ENCODE measurements around the gene AUTS2.

The AUTS2 gene

DNA sequence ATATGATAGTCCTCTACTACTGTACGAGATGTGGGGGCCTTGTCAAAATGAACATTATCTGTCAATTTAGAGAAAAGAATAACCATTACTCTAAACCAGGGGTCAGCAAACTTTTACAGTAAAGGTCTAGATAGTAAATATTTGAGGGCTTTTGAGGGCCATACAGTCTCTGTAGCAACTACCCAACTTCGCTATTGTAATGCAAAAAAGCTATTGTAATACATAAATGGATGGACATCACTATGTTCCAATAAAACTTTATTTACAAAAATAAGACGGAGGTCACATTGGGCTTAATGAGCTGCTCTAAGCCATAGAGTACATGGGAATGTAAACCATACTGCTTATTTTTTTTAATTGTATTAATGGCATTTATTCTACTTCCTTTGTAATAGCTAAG lies 1055.9 kb downstream of the AUTS2 start (continued):
- TF ChIP-seq, protein P1, sequence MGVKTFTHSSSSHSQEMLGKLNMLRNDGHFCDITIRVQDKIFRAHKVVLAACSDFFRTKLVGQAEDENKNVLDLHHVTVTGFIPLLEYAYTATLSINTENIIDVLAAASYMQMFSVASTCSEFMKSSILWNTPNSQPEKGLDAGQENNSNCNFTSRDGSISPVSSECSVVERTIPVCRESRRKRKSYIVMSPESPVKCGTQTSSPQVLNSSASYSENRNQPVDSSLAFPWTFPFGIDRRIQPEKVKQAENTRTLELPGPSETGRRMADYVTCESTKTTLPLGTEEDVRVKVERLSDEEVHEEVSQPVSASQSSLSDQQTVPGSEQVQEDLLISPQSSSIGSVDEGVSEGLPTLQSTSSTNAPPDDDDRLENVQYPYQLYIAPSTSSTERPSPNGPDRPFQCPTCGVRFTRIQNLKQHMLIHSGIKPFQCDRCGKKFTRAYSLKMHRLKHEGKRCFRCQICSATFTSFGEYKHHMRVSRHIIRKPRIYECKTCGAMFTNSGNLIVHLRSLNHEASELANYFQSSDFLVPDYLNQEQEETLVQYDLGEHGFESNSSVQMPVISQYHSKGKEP (tag by site-specific recombination; IDR thresholded peaks at IDR 0.05): no peak
- TF ChIP-seq ZNF830 (tag by site-specific recombination; IDR thresholded peaks at IDR 0.05; ENCODE audit: low read depth) (no peak), ZNF560 (tag by site-specific recombination; IDR thresholded peaks at IDR 0.05; ENCODE audit: borderline replicate concordance) (no peak)

DNA sequence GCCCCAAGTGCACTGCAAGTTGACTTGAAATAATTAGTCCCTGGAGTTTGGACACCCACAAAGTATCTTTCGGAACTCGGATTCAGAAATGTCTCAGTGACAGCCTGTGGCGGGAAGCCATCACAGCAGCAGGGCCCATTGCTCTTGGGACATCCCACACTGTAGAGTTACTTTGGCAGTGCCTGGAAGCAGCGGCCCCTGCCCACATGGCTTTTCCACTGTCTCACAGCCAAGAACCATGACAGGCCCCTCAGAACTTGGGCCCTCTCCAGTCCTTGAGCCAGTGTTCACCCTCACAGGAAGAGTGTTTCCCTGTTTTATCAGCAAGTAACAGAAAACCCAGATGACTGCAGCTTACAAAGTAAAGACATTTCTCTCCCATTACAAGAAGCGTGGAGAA lies 1056.7 kb downstream of the AUTS2 start:
- TF ChIP-seq, protein P1 (tag by site-specific recombination; IDR thresholded peaks at IDR 0.05): no peak
- TF ChIP-seq ZEB2 (tag by site-specific recombination; IDR thresholded peaks at IDR 0.05) (no peak), KLF1 (tag by site-specific recombination; IDR thresholded peaks at IDR 0.05) (no peak), ZNF366 (tag by site-specific recombination; conservative IDR thresholded peaks at IDR 0.05) (no peak), ZNF596 (tag by site-specific recombination; IDR thresholded peaks at IDR 0.05) (no peak), KLF10 (tag by site-specific recombination; IDR thresholded peaks at IDR 0.05) (no peak), ZNF529 (tag by site-specific recombination; IDR thresholded peaks at IDR 0.05; ENCODE audit: insufficient replicate concordance) (no peak), ZSCAN16 (tag by site-specific recombination; IDR thresholded peaks at IDR 0.05) (no peak), BCL11A (tag by site-specific recombination; IDR thresholded peaks at IDR 0.05; ENCODE audit: low read depth) (no peak), ZNF132 (tag by site-specific recombination; IDR thresholded peaks at IDR 0.05; ENCODE audit: borderline replicate concordance) (no peak), ZNF391 (tag by site-specific recombination; IDR thresholded peaks at IDR 0.05; ENCODE audit: borderline replicate concordance, low read depth) (no peak), KLF16 (tag by site-specific recombination; IDR thresholded peaks at IDR 0.05) (no peak), SETDB1 (IDR thresholded peaks at IDR 0.05; ENCODE audit: insufficient read length, low read length) (no peak), ZNF626 (tag by site-specific recombination; IDR thresholded peaks at IDR 0.05) (no peak)
- TF ChIP-seq, protein P2, sequence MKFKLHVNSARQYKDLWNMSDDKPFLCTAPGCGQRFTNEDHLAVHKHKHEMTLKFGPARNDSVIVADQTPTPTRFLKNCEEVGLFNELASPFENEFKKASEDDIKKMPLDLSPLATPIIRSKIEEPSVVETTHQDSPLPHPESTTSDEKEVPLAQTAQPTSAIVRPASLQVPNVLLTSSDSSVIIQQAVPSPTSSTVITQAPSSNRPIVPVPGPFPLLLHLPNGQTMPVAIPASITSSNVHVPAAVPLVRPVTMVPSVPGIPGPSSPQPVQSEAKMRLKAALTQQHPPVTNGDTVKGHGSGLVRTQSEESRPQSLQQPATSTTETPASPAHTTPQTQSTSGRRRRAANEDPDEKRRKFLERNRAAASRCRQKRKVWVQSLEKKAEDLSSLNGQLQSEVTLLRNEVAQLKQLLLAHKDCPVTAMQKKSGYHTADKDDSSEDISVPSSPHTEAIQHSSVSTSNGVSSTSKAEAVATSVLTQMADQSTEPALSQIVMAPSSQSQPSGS (tag by site-specific recombination; IDR thresholded peaks at IDR 0.05; ENCODE audit: low read depth): no peak
- TF ChIP-seq, protein P3, sequence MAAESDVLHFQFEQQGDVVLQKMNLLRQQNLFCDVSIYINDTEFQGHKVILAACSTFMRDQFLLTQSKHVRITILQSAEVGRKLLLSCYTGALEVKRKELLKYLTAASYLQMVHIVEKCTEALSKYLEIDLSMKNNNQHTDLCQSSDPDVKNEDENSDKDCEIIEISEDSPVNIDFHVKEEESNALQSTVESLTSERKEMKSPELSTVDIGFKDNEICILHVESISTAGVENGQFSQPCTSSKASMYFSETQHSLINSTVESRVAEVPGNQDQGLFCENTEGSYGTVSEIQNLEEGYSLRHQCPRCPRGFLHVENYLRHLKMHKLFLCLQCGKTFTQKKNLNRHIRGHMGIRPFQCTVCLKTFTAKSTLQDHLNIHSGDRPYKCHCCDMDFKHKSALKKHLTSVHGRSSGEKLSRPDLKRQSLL (tag by site-specific recombination; IDR thresholded peaks at IDR 0.05): no peak
- TF ChIP-seq, protein P4, sequence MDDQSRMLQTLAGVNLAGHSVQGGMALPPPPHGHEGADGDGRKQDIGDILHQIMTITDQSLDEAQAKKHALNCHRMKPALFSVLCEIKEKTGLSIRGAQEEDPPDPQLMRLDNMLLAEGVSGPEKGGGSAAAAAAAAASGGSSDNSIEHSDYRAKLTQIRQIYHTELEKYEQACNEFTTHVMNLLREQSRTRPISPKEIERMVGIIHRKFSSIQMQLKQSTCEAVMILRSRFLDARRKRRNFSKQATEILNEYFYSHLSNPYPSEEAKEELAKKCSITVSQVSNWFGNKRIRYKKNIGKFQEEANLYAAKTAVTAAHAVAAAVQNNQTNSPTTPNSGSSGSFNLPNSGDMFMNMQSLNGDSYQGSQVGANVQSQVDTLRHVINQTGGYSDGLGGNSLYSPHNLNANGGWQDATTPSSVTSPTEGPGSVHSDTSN (CRISPR knock-in tag; IDR thresholded peaks at IDR 0.05): no peak
- TF ChIP-seq, protein P5, sequence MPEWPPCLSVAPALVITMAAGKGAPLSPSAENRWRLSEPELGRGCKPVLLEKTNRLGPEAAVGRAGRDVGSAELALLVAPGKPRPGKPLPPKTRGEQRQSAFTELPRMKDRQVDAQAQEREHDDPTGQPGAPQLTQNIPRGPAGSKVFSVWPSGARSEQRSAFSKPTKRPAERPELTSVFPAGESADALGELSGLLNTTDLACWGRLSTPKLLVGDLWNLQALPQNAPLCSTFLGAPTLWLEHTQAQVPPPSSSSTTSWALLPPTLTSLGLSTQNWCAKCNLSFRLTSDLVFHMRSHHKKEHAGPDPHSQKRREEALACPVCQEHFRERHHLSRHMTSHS (tag by site-specific recombination; IDR thresholded peaks at IDR 0.05): no peak

More for the DNA sequence above, 1056.7 kb downstream of the AUTS2 start:
- ChIA-PET POLR2A (no interaction called here), CTCF (no interaction called here)
- H3K36me3 ChIP-seq (ENCODE audit: control insufficient read depth in 2 of 2, insufficient read depth in 1 of 2, low read length in 2 of 2): no peaks in the 10 kb centered on the region
- H3K9me3 ChIP-seq (ENCODE audit: control insufficient read depth, insufficient read depth, low read depth, low read length): no peaks in the 10 kb centered on the region
- H3K4me3 ChIP-seq (ENCODE audit: low read depth, low read length): no peak overlapping the region
- H3K27ac ChIP-seq (ENCODE audit: extremely low read depth, low read depth, low read length): no peak overlapping the region
- no peaks in the 10 kb centered on the region for H3K4me1 ChIP-seq (ENCODE audit: control insufficient read depth, insufficient read depth, low read length)
